ENCODE results near the gene TRAFD1.

TRAFD1 gene

GRCh38 chr12:112190231-112191025 is 65.1 kb downstream of the TRAFD1 start:
- Histone ChIP-seq H3K4me2 (ENCODE audit: low read length) (no peak overlapping the region), H3K79me2 (ENCODE audit: low read length) (no peaks in the 10 kb centered on the region), H4K20me1 (ENCODE audit: insufficient read depth, low read length) (no peaks in the 10 kb centered on the region), H3K4me3 (ENCODE audit: low read length) (no peak overlapping the region), H3K9ac (ENCODE audit: low read length) (no peak overlapping the region), H3K27ac (ENCODE audit: low read length) (no peak overlapping the region), H3K4me1 (ENCODE audit: low read length) (no peaks in the 10 kb centered on the region), H3K36me3 (replicated peaks; ENCODE audit: low read depth, low read length) (peaks cover 3% of the 10 kb centered on the region), H3K9me3 (ENCODE audit: insufficient read depth, low read length) (no peaks in the 10 kb centered on the region), H3K27me3 (ENCODE audit: low read depth, low read length) (no peaks in the 10 kb centered on the region), H2AFZ (ENCODE audit: low read depth, low read length) (no peak overlapping the region)
- TF ChIP-seq EZH2phosphoT487 (IDR thresholded peaks at IDR 0.05; ENCODE audit: low read depth) (no peak), CTCF (IDR thresholded peaks at IDR 0.05; ENCODE audit: low read depth, low read length) (no peak)

- TF ChIP-seq CTCF (IDR thresholded peaks at IDR 0.05; ENCODE audit: low read depth, low read length), result no peak
- no peak for TF ChIP-seq EZH2phosphoT487 (IDR thresholded peaks at IDR 0.05; ENCODE audit: low read depth)
- Histone ChIP-seq H3K79me2 (ENCODE audit: low read length) (no peaks in the 10 kb centered on the region), H3K4me1 (ENCODE audit: low read length) (no peaks in the 10 kb centered on the region), H3K4me2 (ENCODE audit: low read length) (no peak overlapping the region), H3K27ac (ENCODE audit: low read length) (no peak overlapping the region), H3K9me3 (ENCODE audit: insufficient read depth, low read length) (no peaks in the 10 kb centered on the region), H2AFZ (ENCODE audit: low read depth, low read length) (no peak overlapping the region), H4K20me1 (ENCODE audit: insufficient read depth, low read length) (no peaks in the 10 kb centered on the region), H3K27me3 (ENCODE audit: low read depth, low read length) (no peaks in the 10 kb centered on the region), H3K9ac (ENCODE audit: low read length) (no peak overlapping the region), H3K36me3 (replicated peaks; ENCODE audit: low read depth, low read length) (peaks cover 3% of the 10 kb centered on the region), H3K4me3 (ENCODE audit: low read length) (no peak overlapping the region)
Observed at GRCh38 chr12:112191201-112191600, 65.8 kb downstream of the TRAFD1 start.

GRCh38 chr12:112191840-112192321 is 66.5 kb downstream of the TRAFD1 start:
- H3K27ac ChIP-seq (ENCODE audit: low read length), result no peak overlapping the region
- no peak for TF ChIP-seq CTCF (IDR thresholded peaks at IDR 0.05; ENCODE audit: low read depth, low read length)
- no peak for TF ChIP-seq EZH2phosphoT487 (IDR thresholded peaks at IDR 0.05; ENCODE audit: low read depth)
- H3K4me3 ChIP-seq (ENCODE audit: low read length), result no peak overlapping the region
- no peak overlapping the region for H2AFZ ChIP-seq (ENCODE audit: low read depth, low read length)
- no peak overlapping the region for H3K9ac ChIP-seq (ENCODE audit: low read length)
- H3K4me1 ChIP-seq (ENCODE audit: low read length), result no peaks in the 10 kb centered on the region
- no peaks in the 10 kb centered on the region for H3K79me2 ChIP-seq (ENCODE audit: low read length)
- no peaks in the 10 kb centered on the region for H3K27me3 ChIP-seq (ENCODE audit: low read depth, low read length)
- peaks cover 3% of the 10 kb centered on the region for H3K36me3 ChIP-seq (replicated peaks; ENCODE audit: low read depth, low read length)
- H3K9me3 ChIP-seq (ENCODE audit: insufficient read depth, low read length), result no peaks in the 10 kb centered on the region
- no peaks in the 10 kb centered on the region for H4K20me1 ChIP-seq (ENCODE audit: insufficient read depth, low read length)
- no peak overlapping the region for H3K4me2 ChIP-seq (ENCODE audit: low read length)

GRCh38 chr12:112192475-112192874 is 67.1 kb downstream of the TRAFD1 start:
- Histone ChIP-seq H3K27me3 (ENCODE audit: low read depth, low read length) (no peaks in the 10 kb centered on the region), H3K79me2 (ENCODE audit: low read length) (no peaks in the 10 kb centered on the region), H3K4me2 (ENCODE audit: low read length) (no peak overlapping the region), H3K36me3 (replicated peaks; ENCODE audit: low read depth, low read length) (peaks cover 3% of the 10 kb centered on the region), H3K4me1 (ENCODE audit: low read length) (no peaks in the 10 kb centered on the region), H3K27ac (ENCODE audit: low read length) (no peak overlapping the region), H3K9ac (ENCODE audit: low read length) (no peak overlapping the region), H2AFZ (ENCODE audit: low read depth, low read length) (no peak overlapping the region), H3K4me3 (ENCODE audit: low read length) (no peak overlapping the region), H3K9me3 (ENCODE audit: insufficient read depth, low read length) (no peaks in the 10 kb centered on the region), H4K20me1 (ENCODE audit: insufficient read depth, low read length) (no peaks in the 10 kb centered on the region)
- TF ChIP-seq EZH2phosphoT487 (IDR thresholded peaks at IDR 0.05; ENCODE audit: low read depth) (no peak), CTCF (IDR thresholded peaks at IDR 0.05; ENCODE audit: low read depth, low read length) (no peak)
